ENCODE measurements around the gene HTR2B.
"Not testable (repeated sequence)": the region's sequence is repeated elsewhere in the genome, so short reads cannot be mapped to it uniquely, and the experiment has no call there.

Gene HTR2B

DNA sequence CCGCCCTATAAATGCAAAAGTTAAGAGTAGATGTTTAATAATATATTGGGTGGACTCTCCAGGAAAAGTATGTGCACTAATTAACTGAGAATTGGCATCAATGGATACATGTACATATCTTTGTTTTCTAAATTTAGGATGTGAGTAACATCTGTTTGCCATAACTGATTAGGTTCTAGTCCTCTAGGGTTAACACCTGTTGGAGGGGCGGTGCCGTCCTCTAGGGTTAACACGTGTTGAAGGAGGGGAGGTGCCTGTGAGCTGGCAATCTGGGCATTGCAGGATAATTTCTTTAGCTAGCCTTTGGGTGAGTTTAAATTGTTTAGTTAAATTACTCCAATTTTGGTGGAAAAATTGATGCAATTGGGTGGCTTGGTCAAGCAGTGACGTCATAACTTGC lies 30.9 kb downstream of the HTR2B start:
- no peak for DNase-seq (ENCODE audit: low read depth)

GRCh38 chr2:231088754-231089153 lies 36.1 kb downstream of the HTR2B start:
- no peak for DNase-seq (ENCODE audit: low read depth)

DNA sequence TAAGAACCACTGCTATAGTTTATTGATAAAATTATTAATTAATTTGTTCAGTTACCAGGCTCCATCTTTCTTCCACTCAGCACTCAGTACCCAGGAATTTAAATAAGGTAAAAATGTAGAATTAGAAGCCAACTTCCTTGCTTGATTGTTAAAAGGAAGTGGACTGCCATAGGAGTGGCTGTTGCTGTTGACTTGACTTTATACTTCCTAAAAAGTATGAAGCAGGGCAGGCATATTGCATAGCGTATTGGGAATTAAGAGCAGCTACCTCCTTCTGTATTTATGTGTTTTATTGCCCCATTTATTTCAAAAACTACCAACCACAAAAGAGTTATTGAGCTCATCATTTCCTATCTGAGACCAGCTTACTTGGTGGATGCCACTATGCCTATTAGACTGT lies 40.3 kb downstream of the HTR2B start:
- DNase-seq (ENCODE audit: low read depth), result no peak

GRCh38 chr2:231069379-231070054 lies 55.3 kb downstream of the HTR2B start:
- DNase-seq (ENCODE audit: low read depth), result no peak

DNA sequence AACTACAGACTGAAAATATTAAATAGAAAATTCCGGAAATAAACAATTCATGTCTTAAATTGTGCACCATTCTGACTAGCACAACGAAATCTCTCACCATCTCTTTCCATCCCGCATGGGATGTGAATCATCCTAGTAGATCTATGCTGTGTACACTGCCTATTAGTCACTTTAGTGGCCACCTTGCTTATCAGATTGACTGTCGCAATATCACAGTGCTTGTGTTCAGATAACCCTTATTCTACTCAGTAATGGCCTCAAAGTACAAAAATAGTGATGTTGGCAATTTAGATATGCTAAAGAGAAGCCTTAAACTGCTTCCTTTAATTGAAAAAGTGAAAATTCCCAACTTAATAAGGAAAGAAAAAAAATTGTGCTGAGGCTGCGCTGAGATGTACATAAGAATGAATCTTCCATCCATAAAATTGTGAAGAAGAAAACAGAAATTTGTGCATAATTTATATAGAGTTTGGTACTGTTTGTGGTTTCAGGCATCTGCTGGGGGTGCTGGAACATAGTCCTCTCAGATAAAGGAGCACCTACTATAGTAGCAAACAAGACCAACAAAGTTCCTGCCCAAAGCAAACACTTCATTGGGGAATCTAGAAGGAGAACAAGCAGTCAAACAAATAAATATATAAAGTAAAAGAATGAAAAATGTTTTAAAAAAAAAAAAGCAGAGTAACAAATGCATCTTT lies 56.2 kb downstream of the HTR2B start:
- no peak for DNase-seq (ENCODE audit: low read depth)

GRCh38 chr2:231067531-231067930 lies 57.3 kb downstream of the HTR2B start:
- DNase-seq (ENCODE audit: low read depth), result not testable (repeated sequence)

DNA sequence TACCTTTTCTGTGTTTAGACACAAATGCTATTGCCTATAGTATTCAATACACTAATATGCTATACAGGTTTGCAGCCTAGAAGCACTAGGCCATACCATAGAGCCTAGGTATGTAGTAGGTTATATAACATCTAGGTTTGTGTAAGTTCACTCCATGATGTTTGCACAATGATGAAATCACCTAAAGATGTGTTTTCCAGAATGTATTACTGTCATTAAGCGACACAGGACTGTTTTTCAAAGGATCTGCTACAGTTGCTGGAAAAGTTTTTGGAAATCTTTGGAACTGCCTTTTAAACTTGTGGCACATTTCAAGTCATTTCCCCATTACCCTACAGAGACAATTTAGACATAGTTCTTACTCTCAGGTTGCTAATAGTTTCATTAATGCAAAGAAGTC lies 58.9 kb downstream of the HTR2B start:
- no peak for DNase-seq (ENCODE audit: low read depth)

DNA sequence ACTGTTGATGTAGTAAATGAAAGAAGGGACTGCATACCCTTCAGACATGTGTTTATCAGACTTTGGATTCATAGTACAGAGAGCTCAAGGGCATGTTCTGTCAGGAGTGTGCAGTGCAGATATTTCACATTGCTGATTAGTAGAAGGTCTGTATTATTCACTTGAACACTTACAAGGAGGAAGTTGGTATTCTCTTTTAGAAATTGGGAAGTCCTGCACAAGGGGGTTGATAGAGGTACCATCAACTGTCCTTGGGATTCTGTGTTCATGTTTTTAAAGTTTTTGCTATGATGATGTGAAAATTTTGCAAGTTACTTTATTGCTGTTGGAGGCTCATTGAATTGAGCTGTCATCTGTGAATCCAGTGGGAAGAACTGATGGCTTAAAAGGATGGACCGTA lies 61.5 kb downstream of the HTR2B start:
- DNase-seq (ENCODE audit: low read depth), result no peak

- DNase-seq (ENCODE audit: low read depth), result no peak
These were observed 62.1 kb downstream of the HTR2B start for GRCh38 chr2:231062776-231063175.

DNA sequence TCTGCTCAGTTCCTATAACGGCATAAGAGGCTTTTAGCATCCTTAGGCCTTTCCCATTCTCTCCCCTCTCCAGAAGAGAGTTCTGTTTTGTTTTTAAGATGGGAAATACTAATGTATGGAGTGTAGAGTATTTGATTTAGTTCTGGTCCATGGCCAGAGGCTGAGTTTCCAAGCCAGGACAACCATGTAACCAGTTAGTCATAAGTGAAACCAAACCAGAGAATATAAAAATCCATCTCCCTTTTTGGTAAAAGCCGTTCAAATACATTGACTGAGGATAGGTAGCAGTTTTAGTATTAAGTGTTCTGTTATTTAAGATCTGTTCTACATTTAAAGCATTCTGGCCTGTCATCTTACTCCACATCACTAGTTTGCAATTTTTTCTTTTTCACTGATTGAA lies 65.1 kb downstream of the HTR2B start:
- DNase-seq (ENCODE audit: low read depth), result no peak

DNA sequence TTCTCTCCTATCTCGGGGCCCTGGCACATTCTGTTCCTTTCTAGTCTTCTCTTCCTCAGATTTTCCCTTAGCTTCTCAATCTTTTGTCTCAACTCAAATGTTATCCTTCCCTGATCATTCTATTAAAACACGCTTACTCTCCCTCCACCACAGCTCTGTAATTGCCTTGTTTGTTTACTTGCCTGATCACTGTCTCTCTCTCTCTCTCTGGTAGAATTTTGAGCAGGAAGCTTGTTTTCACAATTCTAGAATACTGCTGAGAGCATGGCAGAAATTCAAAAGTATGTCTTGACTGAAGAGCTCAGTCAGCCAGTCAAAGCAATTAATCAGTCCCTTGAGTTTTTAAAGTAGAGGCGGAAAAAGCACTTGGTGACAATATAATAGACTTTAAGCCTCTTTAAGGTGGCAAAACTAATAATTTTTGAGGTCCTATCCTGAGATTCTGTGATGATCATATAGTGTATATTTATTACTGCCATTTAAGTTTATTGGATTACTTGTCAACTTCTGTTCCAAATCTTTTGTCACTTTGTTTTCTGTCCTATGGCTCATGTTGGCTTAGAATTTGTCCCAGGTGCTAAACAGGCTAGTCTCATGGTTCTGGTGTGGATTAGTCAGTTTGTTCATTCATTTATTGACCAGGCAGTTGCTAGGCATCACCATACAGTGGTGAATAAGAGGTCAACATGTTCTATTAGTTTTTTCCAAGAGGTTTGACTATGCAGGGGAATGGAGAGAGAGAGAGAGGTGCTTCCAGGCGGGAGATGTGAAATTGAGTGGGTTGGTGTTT lies 65.9 kb downstream of the HTR2B start:
- no peak for DNase-seq (ENCODE audit: low read depth)
